GM21447 (cell line): ENCODE measurements around the gene KRT16.
"Not testable (repeated sequence)": the region's sequence is repeated elsewhere in the genome, so short reads cannot be mapped to it uniquely, and the experiment has no call there.

ENCODE experiments used
- ATAC-seq: cut with Tn5 transposase; IDR thresholded peaks from one replicate; pipeline ENCODE4 v1.9.1; 2021; ENCODE audit not compliant: unreplicated experiment

The KRT16 gene

DNA sequence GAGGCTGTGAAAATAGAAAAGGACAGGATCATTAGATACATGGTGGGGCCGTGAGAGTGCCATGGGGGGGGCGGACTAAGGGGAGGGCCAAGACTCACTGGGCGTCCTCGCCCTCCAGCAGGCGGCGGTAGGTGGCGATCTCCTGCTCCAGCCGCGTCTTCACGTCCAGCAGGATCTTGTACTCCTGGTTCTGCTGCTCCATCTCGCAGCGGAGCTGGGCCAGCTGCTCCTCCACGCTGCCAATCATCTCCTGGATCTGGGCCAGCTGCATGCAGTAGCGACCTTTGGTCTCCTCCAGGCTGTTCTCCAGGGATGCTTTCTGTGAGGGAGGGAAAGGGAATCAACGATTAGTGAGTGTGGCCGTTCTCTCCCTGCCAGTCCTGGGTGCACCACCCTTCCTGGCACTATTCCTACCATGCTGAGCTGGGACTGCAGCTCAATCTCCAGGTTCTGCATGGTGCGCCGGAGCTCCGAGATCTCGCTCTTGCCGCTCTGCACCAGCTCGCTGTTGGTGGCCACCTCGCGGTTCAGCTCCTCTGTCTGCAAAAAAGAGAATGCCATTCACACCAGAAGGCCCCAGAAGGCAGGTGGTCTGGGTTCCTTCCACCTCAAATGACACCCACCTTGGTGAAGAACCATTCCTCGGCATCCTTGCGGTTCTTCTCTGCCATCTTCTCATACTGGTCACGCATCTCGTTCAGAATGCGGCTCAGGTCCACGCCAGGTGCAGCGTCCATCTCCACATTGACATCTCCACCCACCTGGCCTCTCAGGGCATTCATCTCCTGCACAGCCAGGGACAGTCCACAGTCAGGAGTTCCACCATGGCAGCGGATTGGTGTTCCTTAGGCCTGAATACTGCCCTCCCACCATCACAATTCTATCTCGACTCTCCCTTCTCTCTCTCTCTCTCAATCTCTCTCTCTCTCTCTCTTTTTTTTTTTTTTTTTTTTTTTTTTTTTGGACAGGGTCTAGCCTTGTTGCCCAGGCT is 29.1 kb downstream of the KRT16 start:
- ATAC-seq, result no peak

DNA sequence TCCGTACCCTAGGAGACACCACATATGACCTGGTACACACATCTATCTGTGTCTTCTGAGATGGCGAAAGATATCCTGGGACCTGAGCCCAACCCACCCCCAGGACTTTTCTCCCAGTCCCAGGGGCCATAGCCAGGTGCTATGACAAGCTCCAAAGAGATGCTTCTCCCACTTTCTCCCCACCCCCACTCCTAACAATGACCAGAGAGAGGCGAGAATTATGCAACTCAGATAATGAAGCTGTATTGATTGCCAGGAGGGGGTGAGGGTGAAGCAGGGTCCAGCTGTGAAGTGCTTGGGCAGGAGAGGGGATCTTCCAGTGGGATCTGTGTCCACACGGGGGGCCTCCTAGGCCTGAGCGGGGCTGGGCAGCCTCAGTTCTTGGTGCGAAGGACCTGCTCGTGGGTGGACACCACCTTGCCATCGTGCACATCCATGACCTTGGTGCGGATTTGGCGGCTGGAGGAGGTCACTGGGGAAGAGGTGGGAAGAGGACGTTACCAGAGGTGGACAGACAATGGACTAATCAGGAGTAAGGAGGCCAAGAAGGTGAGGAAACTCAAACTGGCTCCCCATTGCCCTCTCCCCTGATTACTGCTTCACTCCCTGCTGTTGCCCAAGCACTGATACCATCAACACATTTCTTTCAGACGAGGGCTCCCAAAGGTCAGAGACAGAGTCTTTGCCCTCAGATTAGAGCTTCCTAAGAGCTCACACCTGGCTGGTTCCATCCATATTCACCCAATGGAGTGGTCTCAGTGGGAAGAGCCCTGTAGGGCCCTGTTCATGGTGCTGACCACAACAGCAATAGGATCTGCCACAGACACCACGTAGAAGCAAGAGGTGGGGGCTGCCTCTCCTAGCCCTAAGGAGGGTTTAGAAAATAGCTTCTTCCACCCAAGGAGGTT is 30.3 kb downstream of the KRT16 start:
- not testable (repeated sequence) for ATAC-seq

DNA sequence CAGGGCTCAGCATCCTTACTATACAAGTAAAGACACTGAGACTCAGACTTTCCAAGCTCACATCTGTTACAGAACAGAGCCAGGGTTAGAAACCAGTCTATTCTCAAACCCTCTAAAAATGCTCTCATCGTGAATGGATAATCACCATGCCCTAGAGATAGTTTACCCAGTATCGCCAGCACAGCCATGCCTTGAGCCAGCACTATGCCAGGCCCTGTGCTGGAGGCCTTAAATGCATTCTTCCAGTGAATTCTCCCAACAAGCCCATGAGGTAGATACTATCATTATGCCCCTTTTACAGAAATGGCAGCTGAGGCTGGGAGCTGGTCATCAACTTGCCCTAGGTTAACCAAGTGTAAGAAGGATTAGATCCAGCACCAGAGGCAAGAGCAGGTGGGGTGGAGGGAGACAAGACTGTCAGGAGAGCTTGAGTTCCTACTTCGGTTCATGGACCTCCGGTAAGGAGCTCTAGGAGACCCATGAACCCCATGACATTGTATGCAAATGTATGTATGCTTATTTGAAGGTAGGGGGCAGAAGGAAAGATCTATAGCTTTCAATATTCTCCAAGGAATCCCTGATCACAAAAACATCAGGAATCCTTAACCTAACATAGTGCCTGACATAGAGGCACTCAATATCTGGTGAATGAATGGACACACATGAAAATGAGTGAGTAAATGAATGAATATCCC is 31.1 kb downstream of the KRT16 start:
- no peak for ATAC-seq

DNA sequence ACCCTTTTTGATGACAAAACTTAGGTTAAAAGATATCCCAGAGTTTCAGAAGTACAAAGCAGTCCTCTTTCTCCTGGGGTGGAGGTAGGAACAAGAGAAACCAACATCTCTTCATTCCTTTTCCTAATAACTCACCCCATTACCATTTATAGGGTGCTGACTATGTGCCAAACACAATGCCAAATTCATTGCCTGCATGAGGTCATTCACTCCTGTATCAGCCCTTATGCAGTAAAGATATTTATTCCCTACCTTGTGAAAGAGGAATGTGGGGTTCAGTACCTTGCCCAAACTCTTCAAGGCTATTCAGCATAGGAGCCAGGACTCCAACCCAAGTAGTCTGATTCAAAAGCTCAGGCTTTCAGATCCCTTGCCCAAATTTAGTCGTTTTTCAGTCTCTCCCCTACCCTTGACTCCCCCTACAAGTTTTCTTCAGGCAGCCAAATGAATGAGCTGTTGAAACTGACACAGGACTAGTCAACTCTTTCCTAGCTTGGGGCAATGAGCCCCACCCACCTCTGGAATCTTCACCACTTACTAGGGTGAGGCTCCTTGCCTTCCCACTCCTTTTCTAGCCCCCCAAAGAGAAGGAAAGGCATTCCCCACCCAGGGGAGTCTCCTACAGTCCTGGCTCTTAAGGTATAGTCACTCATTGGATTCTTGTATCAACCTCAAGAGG is 31.7 kb downstream of the KRT16 start:
- no peak for ATAC-seq

DNA sequence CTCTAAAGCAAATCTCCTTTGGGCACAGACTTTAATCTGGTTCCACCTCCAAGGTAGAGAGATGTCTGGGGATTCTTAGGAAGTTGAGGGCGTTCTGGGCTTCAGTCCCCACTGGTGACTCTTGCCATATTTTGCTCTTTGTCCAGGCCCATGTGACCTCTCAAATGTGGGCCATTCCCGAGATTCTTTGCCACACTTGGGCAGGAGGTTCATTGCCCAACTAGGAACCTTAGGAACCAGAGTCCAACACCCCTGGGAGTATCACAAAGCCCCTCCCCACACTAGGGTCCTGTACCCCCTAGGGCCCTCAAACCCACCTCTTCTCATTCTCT is 32.4 kb downstream of the KRT16 start:
- no peak for ATAC-seq

DNA sequence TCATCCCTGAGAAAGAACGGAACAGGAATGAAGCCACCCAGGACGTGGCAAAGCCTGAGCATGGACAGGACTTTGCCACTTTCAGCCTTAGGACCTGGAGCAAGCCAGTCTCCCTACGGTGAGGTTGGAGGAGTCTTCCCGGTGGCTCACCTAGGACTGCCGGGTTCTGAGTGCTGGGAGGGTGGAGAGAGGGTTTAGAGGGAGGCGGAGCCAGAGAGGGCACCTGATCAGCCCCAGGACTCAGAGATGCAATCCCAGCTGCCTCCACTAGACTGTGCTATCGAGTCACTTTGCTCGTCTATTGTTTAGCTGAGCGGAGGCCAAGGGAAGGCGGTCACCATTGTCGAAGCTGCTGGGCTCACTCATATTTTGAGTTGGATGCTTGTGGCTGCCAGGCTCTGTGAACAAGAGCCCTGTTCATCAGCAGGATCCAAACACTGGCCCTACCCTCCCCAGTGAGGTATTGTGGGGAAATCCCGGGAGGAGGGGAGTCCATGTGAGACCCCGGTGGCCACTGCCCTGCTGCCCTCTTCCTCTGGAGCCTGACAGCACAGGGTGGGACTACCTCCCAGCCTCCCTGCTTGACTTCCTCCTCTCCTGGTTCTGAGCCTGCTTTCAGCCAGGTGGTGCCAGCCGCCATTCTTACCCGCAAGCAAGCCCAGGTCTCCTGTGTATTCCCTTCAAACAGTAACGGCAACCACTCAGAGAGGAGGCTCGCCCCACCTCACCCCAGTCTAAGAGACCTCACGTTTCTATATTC is 32.9 kb downstream of the KRT16 start:
- no peak for ATAC-seq

DNA sequence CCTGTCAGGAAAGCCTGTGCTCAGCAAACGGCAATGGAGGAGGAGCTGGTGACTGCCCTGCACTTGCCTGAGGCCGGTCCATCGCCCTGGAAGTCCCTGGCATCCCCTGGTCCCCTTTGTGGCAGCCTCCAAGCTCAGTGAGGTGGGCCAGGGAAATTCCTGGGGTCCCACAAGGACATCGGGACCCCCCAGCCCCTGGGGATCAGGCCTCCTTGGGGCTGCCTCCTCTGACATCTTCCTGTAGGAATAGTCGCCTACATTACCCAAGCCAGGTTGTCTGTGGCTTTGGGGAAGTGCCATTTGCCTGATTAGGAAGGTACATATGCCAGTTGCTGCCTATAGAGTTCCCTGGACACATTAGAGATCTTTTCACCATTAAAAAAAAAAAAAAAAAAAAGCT is 33.6 kb downstream of the KRT16 start:
- ATAC-seq, result no peak

DNA sequence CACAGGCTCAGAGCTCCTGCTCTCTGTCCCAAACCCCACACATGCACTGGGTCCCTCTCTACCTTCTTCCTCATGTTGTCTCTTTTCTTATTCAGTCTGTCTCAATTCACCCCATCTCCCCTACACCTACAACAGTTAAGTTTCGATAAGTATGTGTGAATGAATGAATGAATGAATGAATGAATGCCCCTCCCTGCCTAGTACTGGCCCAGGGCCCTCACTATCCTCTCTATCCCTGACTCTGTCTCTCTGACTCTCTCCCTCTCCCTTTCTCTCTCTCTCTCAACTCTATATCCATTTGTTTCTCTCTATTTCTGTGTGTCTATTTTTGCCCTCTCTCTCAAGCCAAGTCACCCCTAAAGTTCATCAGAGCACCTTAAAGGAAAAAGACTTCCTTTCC is 34.0 kb downstream of the KRT16 start:
- ATAC-seq, result no peak

DNA sequence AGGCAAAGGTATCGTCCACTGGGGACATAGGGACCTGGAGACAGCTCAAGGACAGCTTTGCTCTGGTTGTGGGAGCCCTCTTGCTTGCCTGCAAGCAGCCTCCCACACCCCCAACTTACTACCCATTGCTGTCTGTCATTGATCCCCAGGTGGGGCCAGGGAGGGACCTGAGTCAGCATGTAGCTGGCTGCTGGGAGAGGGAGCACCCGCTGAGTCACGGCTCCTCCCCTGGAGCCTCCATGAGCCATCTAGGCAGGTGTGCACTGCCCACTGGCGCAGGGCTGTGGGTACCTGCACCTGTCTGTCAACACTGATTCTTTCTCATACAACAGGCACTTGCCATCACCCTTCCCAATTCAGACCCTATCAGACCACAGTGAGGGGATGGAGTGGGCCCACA is 35.8 kb downstream of the KRT16 start:
- ATAC-seq, result not testable (repeated sequence)

DNA sequence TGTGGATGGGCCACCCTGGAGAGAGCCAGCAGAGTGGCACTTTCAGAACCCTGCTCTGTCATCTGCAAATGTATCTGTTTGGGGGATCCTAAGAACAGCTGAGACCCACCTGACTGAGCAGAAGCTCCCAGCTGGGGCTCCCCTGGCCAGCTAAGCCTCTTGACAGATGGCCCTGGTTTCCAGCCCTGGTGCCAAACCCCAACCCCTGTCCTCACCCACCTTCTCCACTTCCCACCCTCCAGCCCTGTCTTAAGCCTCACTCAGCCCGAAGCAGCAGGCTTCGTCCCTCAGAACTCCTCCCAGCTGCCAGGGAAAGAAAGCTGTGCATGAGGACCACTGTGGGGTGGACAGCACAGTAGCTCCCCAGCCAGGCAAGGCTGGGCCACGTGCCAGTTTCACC is 37.2 kb downstream of the KRT16 start:
- no peak for ATAC-seq

DNA sequence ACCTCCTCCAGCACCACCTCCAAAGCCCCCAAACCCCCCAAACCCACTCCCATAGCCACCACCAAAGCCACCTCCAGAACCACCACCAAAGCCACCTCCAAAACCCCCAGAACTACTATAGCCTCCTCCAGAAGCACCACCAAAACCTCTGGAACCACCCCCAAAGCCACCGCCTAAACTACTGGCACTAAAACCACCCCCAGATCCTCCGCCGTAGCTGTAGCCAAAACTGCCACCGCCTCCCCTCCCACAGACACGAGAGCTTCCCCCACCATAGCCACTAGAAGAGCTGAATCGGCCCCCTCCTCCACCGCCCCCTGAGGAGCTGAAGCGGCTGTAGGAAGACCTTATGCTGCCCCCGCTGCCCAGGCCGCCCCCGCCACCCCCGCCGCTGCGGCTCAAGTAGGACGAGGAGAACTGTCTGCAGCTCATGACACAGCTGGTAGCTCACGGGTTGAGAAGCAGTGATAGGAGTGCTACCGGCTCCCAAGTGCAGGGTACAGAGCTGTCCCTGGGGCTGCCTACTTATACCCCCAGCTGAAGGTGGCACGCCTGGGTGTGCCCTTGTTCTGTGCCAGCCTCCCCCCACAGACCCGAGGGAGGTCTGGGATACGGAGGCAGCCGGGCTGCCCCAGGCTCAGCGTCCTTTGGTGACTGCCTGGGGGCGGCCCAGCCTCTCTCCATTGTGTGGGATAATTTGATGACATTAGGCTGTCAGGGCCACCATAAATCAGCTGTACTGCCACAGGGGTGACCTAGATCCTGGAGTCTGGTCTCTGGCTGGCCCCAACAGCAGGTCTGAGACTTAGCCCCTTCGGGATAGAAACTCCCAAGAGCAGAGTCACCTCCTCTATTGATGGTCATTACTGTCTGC is 40.8 kb downstream of the KRT16 start, which contains the start of gene KRT9:
KRT9 (minus strand) TSS at position 499 of the 874 bp plus-strand sequence; CDS start at position 432, 67 bp downstream.
- ATAC-seq, result no peak

DNA sequence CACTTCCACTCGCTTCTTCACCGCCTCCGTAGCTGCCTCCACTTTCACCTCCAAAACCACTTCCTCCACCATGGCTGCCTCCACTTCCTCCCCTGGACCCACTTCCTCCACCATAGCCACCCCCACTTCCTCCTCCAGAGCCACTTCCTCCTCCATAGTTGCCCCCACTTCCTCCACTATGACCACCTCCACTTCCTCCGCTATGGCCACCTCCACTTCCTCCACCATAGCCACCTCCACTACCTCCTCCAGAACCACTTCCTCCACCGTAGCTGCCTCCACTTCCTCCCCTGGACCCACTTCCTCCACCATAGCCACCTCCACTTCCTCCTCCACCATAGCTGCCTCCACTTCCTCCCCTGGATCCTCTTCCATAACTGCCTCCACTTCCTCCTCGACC is 45.2 kb downstream of the KRT16 start:
- no peak for ATAC-seq

DNA sequence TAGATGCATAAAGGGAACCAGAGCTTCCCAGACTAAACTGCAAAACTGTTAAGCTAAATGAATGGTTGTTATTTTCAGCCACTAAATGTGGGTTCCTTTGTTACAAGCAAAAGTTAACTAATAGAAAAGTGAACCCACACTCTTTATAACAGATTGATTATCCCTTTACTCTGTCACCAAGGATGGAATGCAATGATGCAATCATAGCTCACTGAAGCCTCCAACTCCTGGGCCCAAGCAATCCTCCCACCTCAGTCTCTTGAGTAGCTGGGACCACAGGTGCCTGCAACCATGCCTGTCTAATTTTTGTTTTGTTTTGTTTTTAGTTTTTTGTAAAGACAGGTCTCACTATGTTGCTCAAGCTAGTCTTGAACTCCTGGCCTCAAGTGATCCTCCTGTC is 47.2 kb downstream of the KRT16 start:
- no peak for ATAC-seq

DNA sequence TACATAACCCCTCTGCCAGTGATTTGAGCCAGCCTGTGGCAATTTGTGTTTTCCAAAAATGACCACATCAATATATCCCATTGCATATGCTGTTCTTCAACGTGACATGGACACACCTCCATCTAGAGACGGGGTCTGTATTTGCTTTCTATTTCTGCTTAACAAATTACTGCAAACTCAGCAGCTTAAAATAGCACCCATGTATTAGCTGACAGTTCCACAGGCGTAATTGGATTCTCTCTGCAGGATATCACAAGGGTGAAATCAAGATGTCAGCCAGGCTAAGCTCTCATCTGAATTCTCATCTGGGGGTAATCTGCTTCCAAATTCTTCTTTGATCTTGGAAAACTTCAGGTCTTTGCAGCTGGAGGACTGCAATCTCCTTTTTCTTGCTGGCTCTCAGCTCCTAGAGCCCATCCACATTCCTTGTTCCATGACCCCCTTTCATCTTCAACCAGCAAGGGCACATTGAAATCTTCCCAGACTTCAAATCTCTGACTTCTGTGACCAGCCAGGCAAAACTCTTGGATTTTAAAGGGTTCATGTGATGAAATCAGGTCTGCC is 48.9 kb downstream of the KRT16 start:
- no peak for ATAC-seq

DNA sequence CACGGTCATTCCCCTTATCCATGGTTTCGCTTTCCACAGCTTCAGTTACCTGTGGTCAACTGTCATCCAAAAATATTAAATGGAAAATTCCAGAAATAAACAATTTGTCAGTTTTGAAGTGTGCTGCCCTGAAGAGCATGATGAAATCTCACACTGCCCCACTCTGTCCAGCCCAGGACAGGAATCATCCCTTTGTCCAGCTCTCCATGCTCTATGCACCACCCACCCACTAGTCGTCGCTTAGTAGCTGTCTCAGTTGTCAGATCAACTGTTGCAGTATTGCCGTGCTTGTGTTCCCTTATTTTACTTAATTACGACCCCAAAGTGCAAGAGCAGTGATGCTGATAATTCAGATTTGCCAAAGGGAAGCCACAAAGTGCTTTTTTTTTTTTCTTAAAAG is 51.0 kb downstream of the KRT16 start:
- no peak for ATAC-seq
